ENCODE data around the gene REEP3.
A peak's percentile ranks its signal among the peaks of the same experiment; 100 is the strongest.
"Not testable (repeated sequence)": the region's sequence is repeated elsewhere in the genome, so short reads cannot be mapped to it uniquely, and the experiment has no call there.

The REEP3 gene

GRCh38 chr10:63553473-63553872 is 32.3 kb downstream of the REEP3 start:
- DNase-seq = no peak

GRCh38 chr10:63554657-63555056 is 33.5 kb downstream of the REEP3 start:
- peak; percentile 54 for DNase-seq

GRCh38 chr10:63555330-63555729 is 34.1 kb downstream of the REEP3 start:
- DNase-seq = no peak

- no peak for DNase-seq
Observed at GRCh38 chr10:63558132-63558784, 37.1 kb downstream of the REEP3 start.

GRCh38 chr10:63561341-63561740 is 40.1 kb downstream of the REEP3 start:
- DNase-seq = no peak

GRCh38 chr10:63562391-63562790 is 41.2 kb downstream of the REEP3 start:
- no peak for DNase-seq

- DNase-seq = no peak
Observed at GRCh38 chr10:63562857-63563256, 41.7 kb downstream of the REEP3 start.

- DNase-seq = no peak
Observed at GRCh38 chr10:63563623-63564022, 42.4 kb downstream of the REEP3 start.

GRCh38 chr10:63564731-63565130 is 43.5 kb downstream of the REEP3 start:
- DNase-seq = not testable (repeated sequence)

GRCh38 chr10:63573068-63573697 is 52.0 kb downstream of the REEP3 start:
- no peak for DNase-seq

GRCh38 chr10:63574011-63574410 is 52.8 kb downstream of the REEP3 start:
- no peak for DNase-seq

- no peak for DNase-seq
Observed at GRCh38 chr10:63576501-63576900, 55.3 kb downstream of the REEP3 start.

GRCh38 chr10:63578501-63578900 is 57.3 kb downstream of the REEP3 start:
- DNase-seq = no peak

- no peak for DNase-seq
Observed at GRCh38 chr10:63579371-63580014, 58.3 kb downstream of the REEP3 start.

- DNase-seq = no peak
Observed at GRCh38 chr10:63582690-63583089, 61.5 kb downstream of the REEP3 start.

- no peak for DNase-seq
Observed at GRCh38 chr10:63583397-63583796, 62.2 kb downstream of the REEP3 start.

GRCh38 chr10:63583909-63584724 is 62.9 kb downstream of the REEP3 start:
- no peak for DNase-seq

GRCh38 chr10:63584725-63585035 is 63.5 kb downstream of the REEP3 start:
- no peak for DNase-seq

- DNase-seq = no peak
Observed at GRCh38 chr10:63585041-63585440, 63.8 kb downstream of the REEP3 start.

- DNase-seq = no peak
Observed at GRCh38 chr10:63586043-63586442, 64.8 kb downstream of the REEP3 start.

GRCh38 chr10:63587191-63587590 is 66.0 kb downstream of the REEP3 start:
- DNase-seq = no peak

GRCh38 chr10:63588436-63589167 is 67.4 kb downstream of the REEP3 start:
- no peak for DNase-seq

All from effector CD8-positive, alpha-beta T cell (primary cell).